Measurements from ENCODE around the gene ZNF865. TPM values are rescaled to one million over a fixed set of nuclear protein-coding genes. Genes with fewer than 3 reads are reported as not detected.

The ZNF865 gene
- polyA plus RNA-seq, 1 donor (not counting 4 experiments of a cell fraction or from before 2014, with no cell fraction given), result 1.1 TPM

GRCh38 chr19:55586976-55587668, 18.3 kb upstream of the ZNF865 start:
- Histone ChIP-seq H3K36me3 (ENCODE audit: control insufficient read depth in 2 of 2, extremely low read depth in 1 of 2, insufficient read depth in 2 of 2, low read length in 2 of 2) (peaks cover 0 to 3% of the 10 kb centered on the region in 2 experiments), H3K79me2 (ENCODE audit: control insufficient read depth, insufficient read depth, low read length) (no peaks in the 10 kb centered on the region), H3K27me3 (ENCODE audit: control insufficient read depth, extremely low read depth, insufficient read depth, low read length) (peaks cover 4% of the 10 kb centered on the region), H3K4me3 (ENCODE audit: control insufficient read depth in 2 of 3, extremely low read depth in 1 of 3, insufficient read depth in 2 of 3, low read depth in 1 of 3, low read length in 3 of 3) (peak overlapping the region; percentile 35 to 63 (median 59)), H3K4me2 (ENCODE audit: control insufficient read depth, extremely low read depth, insufficient read depth, low read depth, low read length) (peak overlapping the region; percentile 84), H3K9me1 (ENCODE audit: control insufficient read depth, extremely low read depth, insufficient read depth, low read length) (no peaks in the 10 kb centered on the region), H2AFZ (ENCODE audit: control insufficient read depth, low read length) (peak overlapping the region; percentile 67), H3K27ac (ENCODE audit: control insufficient read depth, insufficient read depth, low read length) (no peak overlapping the region), H3K4me1 (ENCODE audit: control insufficient read depth, extremely low read depth, insufficient read depth, low read length) (peaks cover 14% of the 10 kb centered on the region), H3K9ac (ENCODE audit: control insufficient read depth, extremely low read depth, insufficient read depth, low read length) (peak overlapping the region; percentile 6), H3K9me3 (ENCODE audit: control insufficient read depth, low read depth, low read length) (no peaks in the 10 kb centered on the region), H4K20me1 (ENCODE audit: control insufficient read depth, extremely low read depth, insufficient read depth, low read length) (no peaks in the 10 kb centered on the region)
- TF ChIP-seq CTCF (optimal IDR thresholded peaks at IDR 0.05 in 1 of 3, IDR thresholded peaks at IDR 0.05 in 1 of 3, conservative IDR thresholded peaks at IDR 0.05 in 1 of 3; ENCODE audit: extremely low read depth in 1 of 3, insufficient read depth in 2 of 3, low read length in 3 of 3) (no peak), EZH2 (IDR thresholded peaks at IDR 0.05; ENCODE audit: low read length) (no peak)
- DNase-seq (ENCODE audit: low read depth, low spot score) (peak; percentile 83), FAIRE-seq (peak; percentile 81)
- dilution Hi-C loops (cut with MboI; ENCODE audit: extremely low pct_ligation_motif_present, low sequenced_read_pairs), result no loop called here

- Histone ChIP-seq H3K27me3 (ENCODE audit: control insufficient read depth, extremely low read depth, insufficient read depth, low read length) (peaks cover 4% of the 10 kb centered on the region), H4K20me1 (ENCODE audit: control insufficient read depth, extremely low read depth, insufficient read depth, low read length) (no peaks in the 10 kb centered on the region), H2AFZ (ENCODE audit: control insufficient read depth, low read length) (no peak overlapping the region), H3K79me2 (ENCODE audit: control insufficient read depth, insufficient read depth, low read length) (no peaks in the 10 kb centered on the region), H3K4me2 (ENCODE audit: control insufficient read depth, extremely low read depth, insufficient read depth, low read depth, low read length) (no peak overlapping the region), H3K9me3 (ENCODE audit: control insufficient read depth, low read depth, low read length) (no peaks in the 10 kb centered on the region), H3K9me1 (ENCODE audit: control insufficient read depth, extremely low read depth, insufficient read depth, low read length) (no peaks in the 10 kb centered on the region), H3K9ac (ENCODE audit: control insufficient read depth, extremely low read depth, insufficient read depth, low read length) (no peak overlapping the region), H3K27ac (ENCODE audit: control insufficient read depth, insufficient read depth, low read length) (no peak overlapping the region), H3K4me1 (ENCODE audit: control insufficient read depth, extremely low read depth, insufficient read depth, low read length) (peaks cover 14% of the 10 kb centered on the region), H3K4me3 (ENCODE audit: control insufficient read depth in 2 of 3, extremely low read depth in 1 of 3, insufficient read depth in 2 of 3, low read depth in 1 of 3, low read length in 3 of 3) (no peak overlapping the region), H3K36me3 (ENCODE audit: control insufficient read depth in 2 of 2, extremely low read depth in 1 of 2, insufficient read depth in 2 of 2, low read length in 2 of 2) (peaks cover 0 to 5% of the 10 kb centered on the region in 2 experiments)
- no peak for DNase-seq (ENCODE audit: low read depth, low spot score)
- TF ChIP-seq CTCF (optimal IDR thresholded peaks at IDR 0.05 in 1 of 3, IDR thresholded peaks at IDR 0.05 in 1 of 3, conservative IDR thresholded peaks at IDR 0.05 in 1 of 3; ENCODE audit: extremely low read depth in 1 of 3, insufficient read depth in 2 of 3, low read length in 3 of 3) (no peak), EZH2 (IDR thresholded peaks at IDR 0.05; ENCODE audit: low read length) (no peak)
- dilution Hi-C loops (cut with MboI; ENCODE audit: extremely low pct_ligation_motif_present, low sequenced_read_pairs), result no loop called here
- no peak for FAIRE-seq
Observed at GRCh38 chr19:55588738-55589137, 16.7 kb upstream of the ZNF865 start.
